ENCODE measurements around the gene OR56A5. TPM values are rescaled to one million over a fixed set of nuclear protein-coding genes. Genes with fewer than 3 reads are reported as not detected.

OR56A5 gene
- total RNA-seq, 1 donor from 2014 or later: not detected

DNA sequence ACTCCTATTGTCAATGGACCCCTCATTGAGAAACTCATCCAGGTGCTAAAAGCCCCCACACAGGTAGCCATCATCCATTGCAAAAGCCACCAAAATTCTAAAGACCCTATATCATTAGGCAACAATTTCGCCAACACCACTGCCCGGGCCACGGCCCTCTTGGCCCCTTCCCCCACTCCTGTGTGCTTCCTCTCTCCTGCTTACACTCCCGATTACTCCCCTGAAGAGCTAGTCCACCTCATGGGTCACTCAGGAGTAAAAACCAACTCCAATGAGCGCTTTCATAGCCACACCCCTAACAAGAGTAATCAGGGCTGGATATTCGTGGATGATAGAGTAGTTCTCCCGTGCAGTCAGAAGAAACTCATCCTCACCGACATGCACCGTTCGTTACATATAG lies 35.2 kb downstream of the OR56A5 start:
- DNase-seq (ENCODE audit: low read depth, low spot score): no peak

DNA sequence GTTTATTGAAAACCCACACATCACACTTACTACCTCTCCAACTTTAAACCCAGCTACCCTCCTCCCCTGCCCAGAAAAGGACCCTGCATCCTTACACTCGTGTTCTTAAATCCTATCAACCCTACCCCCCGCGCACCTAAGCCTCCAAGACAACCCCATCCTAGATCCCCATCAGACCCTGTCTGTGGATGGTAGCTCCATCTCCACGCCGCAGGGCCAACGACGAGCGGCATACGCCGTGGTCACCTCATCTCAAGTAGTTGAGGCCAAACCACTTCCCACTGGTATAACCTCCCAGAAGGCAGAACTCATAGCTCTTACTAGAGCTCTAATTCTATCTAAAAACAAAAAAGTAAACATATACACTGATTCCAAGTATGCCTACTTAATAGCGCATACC lies 35.6 kb downstream of the OR56A5 start:
- no peak for DNase-seq (ENCODE audit: low read depth, low spot score)

DNA sequence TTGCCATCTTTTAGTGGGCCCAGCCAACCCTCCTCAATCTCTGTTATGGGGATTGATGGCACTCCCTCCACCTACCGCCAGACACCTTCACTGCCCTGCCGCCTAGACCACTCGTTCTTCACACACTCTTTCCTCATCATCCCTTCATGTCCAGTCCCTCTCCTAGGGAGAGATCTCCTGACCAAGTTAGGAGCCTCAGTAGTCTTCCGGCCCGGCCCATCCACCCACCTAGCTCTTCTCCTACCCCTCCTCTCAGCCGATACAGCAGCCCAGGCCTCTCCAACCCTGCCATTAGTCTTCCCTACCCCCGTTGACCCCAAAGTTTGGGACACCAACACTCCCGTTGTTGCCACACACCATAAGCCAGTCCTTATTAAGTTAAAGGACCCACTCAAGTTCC lies 37.2 kb downstream of the OR56A5 start:
- no peak for DNase-seq (ENCODE audit: low read depth, low spot score)

DNA sequence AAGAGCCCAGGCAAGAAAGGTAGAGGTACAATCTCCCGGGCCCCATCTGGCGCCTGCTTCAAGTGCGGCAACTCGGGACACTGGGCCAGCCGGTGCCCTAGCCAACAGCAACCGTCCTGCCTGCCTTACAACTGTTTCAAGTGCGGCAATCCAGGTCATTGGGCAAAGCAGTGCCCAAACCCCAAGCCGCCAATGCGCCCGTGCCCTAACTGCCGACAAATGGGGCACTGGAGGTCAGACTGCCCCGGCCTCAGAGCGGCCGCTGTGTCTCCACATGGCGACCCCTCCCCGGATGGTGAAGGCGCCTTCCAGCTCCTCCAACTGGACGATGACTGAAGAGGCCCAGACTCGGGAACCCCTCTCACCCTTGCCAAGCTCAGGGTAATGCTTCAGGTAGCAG lies 37.7 kb downstream of the OR56A5 start:
- no peak for DNase-seq (ENCODE audit: low read depth, low spot score)

DNA sequence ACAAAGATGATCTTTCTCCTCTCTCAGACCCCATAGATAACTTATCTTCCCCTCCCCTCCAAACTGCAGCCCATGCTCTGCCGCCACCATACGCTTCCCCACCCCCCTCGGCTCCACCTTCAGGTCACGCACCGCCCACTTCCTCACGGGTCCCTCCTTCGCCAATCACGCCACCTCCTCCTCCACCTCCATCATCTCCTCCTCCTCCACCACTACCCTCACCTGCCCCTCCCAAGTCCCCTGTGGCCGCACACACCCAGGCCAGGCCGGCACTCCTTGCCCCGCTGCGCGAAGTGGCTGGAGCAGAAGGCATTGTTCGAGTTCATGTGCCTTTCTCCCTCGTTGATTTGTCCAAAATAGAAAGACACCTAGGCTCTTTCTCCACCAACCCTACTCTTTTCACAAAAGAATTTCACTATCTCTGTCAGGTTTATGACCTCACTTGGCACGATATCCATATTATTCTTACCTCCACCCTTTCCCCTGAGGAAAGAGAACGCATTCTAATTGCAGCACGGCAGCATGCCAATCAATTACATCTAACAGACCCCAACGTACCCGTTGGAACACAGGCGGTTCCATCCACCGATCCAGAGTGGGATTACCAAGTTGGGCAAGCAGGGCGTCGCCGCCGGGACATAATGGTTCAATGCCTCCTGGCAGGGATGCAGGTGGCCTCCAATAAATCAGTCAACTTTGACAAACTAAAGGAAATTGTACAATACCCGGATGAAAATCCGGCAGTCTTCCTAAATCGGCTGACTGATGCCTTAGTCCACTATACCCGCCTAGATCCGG lies 38.5 kb downstream of the OR56A5 start:
- no peak for DNase-seq (ENCODE audit: low read depth, low spot score)

DNA sequence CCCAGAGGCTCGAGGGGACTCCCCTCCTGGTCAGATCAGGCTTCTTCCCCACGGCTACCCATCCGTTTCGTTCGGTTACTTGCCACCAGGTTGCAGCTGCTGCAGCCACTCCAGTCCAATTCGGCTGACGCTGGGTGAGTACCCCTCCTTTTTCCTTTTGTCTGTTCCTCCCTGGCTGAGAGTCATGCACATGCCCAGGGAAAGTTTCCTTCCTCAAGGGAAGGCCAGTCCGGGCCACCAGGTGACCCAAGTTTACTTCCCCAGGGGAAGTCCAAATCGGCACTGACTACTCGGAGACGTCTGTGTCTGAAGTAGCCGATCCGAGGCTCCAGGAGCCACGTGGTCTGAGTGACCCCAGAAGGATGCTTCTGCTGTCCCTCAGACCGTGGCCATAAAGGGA lies 39.5 kb downstream of the OR56A5 start:
- DNase-seq (ENCODE audit: low read depth, low spot score): no peak

DNA sequence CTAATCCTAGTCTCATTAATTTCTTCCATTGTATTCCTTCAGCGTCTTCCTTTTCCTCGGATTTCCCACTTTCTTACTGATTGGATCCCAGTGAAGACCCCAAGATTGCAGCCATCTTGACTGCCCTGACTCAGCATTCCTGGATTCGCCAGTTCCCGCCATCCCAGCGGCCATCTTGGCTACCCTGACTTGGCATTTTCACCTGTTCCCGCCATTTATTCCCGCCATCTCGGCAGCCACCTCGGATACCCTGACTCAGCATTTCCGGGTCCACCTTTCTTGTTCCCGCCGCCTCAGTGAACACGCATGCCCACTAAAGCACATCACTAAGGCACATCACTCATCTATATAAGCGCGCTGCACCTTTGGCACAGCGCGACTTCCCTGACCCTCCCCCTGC lies 40.0 kb downstream of the OR56A5 start:
- DNase-seq (ENCODE audit: low read depth, low spot score): no peak

DNA sequence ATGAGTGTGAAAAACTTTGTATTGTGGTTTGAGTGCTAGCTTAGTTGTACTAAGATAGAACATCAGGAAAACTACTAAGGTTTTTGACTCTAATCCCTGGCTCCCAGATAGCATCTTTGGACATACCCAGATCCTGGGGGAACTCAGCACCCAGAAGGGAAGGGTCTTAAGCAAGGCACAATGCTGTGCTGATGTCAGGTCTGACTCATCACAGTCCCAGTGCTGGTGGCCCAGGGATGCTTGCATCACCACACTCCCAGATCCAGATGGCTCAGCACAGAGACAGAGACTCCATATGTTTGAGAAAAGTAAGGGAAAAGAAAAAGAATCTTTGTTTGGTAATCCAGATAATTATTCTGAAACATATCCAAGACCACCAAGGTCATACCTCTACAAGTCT lies 44.5 kb downstream of the OR56A5 start:
- DNase-seq (ENCODE audit: low read depth, low spot score): no peak

DNA sequence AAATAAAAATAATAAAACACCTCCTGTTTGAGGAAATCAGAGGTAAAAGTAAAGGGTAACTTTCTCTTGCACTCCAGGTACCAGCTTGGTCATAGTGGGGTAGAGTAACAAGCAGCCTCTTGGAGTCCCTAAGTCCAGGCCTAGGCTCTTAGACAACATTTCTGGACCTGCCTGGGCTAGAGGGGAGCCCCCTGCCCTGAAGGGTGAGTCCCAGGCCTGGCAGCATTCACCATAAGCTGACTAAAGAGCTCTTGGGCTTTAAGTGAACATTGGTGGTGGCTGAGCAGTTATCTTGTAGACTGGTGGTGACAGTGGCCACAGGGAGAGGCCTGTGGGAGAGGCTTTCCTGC lies 44.9 kb downstream of the OR56A5 start:
- no peak for DNase-seq (ENCODE audit: low read depth, low spot score)

DNA sequence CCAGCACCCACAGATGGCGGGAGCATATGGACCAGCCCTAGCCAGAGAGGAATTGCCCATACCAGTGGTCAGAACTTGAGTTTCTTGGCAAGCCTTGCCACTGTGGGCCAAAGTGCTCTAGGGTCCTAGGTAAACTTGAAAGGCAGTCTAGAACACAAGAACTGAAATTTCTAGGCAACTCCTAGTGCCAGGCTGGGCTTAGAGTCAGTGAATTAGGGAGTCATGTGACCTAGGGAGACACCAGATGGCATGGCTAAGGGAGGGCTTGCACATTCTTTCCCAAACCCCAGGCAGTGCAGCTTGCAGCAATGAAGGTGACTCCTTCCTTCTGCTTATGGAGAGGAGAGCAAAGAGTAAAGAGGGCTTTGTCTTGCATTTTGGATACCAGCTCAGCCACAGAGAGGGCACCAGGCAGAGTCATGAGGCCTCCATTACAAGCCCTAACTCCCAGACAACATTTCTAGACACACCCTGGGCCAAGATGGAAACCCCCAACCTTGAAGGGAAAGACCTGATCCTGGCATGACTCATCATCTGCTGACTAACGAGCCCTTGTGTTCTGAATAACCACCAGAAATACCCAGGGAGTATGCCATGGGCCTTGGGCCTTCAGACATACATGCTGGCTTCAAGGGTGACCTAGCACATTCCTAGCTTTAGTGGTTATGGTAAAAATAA lies 45.4 kb downstream of the OR56A5 start:
- no peak for DNase-seq (ENCODE audit: low read depth, low spot score)

Other genes with a start within 250 kb of the OR56A5 start
- gene OR56B1, start 232.0 kb downstream of the OR56A5 start, total RNA-seq: not detected in 2 replicates
- gene OR52N4, start 214.3 kb downstream of the OR56A5 start, total RNA-seq: not detected in 2 replicates
- gene OR52N5, start 185.1 kb downstream of the OR56A5 start, total RNA-seq: not detected in 2 replicates
- gene OR52N1, start 177.2 kb downstream of the OR56A5 start, total RNA-seq: not detected in 2 replicates
- not detected in 2 replicates for gene OR52N2, start 159.6 kb downstream of the OR56A5 start, total RNA-seq
- not detected in 2 replicates for gene OR52E6, start 126.6 kb downstream of the OR56A5 start, total RNA-seq
- gene OR52E8, start 110.8 kb downstream of the OR56A5 start, total RNA-seq: not detected in 2 replicates
- not detected in 2 replicates for gene OR52E4, start 87.9 kb downstream of the OR56A5 start, total RNA-seq
- not detected in 2 replicates for gene OR52E5, start 75.3 kb downstream of the OR56A5 start, total RNA-seq
- not detected in 2 replicates for gene OR56A3, start 26.2 kb downstream of the OR56A5 start, total RNA-seq
- not detected in 2 replicates for gene OR52L1, start 18.5 kb upstream of the OR56A5 start, total RNA-seq
- gene OR56A4, start 38.5 kb upstream of the OR56A5 start, total RNA-seq: not detected in 2 replicates
- not detected in 2 replicates for gene OR56A1, start 62.3 kb upstream of the OR56A5 start, total RNA-seq
- not detected in 2 replicates for gene OR56B4, start 139.2 kb upstream of the OR56A5 start, total RNA-seq
- not detected in 2 replicates for gene OR52B2, start 201.8 kb upstream of the OR56A5 start, total RNA-seq
- gene OR52W1, start 230.7 kb upstream of the OR56A5 start, total RNA-seq: not detected in 2 replicates
- gene C11orf42, start 237.1 kb upstream of the OR56A5 start, total RNA-seq: not detected in 2 replicates

All from pulmonary artery endothelial cell (primary cell).